GM06990 (cell line): ENCODE measurements around the gene NTPCR.

Experiments
- DNase-seq: peaks from one replicate; pipeline ENCODE4 v3.0.0-alpha.2; 2011; ENCODE audit not compliant: insufficient read length; ENCODE audit errors: extremely low read depth
- H3K27me3 ChIP-seq: replicated peaks from 2 replicates; pipeline ENCODE4 v1.6.0; 2011; ENCODE audit warnings: low read length; ENCODE audit not compliant: control insufficient read depth, insufficient read depth
- H3K36me3 ChIP-seq: 2 replicates; pipeline ENCODE4 v1.5.1; 2011; ENCODE audit warnings: low read length; ENCODE audit not compliant: control insufficient read depth, insufficient read depth
- H3K4me3 ChIP-seq: replicated peaks from 2 replicates; pipeline ENCODE4 v1.5.1; 2011; ENCODE audit warnings: low read depth, mild to moderate bottlenecking, control low read depth, low read length
- TF ChIP-seq, protein P1 (sequence below): IDR thresholded peaks from 2 replicates; pipeline ENCODE4 v1.5.1; 2011; ENCODE audit warnings: low read length, control low read depth, mild to moderate bottlenecking, inconsistent platforms; ENCODE audit not compliant: insufficient read depth, poor library complexity, severe bottlenecking

NTPCR gene

GRCh38 chr1:232904566-232904965 lies 45.8 kb upstream of the NTPCR start:
- TF ChIP-seq, protein P1, sequence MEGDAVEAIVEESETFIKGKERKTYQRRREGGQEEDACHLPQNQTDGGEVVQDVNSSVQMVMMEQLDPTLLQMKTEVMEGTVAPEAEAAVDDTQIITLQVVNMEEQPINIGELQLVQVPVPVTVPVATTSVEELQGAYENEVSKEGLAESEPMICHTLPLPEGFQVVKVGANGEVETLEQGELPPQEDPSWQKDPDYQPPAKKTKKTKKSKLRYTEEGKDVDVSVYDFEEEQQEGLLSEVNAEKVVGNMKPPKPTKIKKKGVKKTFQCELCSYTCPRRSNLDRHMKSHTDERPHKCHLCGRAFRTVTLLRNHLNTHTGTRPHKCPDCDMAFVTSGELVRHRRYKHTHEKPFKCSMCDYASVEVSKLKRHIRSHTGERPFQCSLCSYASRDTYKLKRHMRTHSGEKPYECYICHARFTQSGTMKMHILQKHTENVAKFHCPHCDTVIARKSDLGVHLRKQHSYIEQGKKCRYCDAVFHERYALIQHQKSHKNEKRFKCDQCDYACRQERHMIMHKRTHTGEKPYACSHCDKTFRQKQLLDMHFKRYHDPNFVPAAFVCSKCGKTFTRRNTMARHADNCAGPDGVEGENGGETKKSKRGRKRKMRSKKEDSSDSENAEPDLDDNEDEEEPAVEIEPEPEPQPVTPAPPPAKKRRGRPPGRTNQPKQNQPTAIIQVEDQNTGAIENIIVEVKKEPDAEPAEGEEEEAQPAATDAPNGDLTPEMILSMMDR = no peak
- Histone ChIP-seq H3K4me3 (no peak overlapping the region), H3K27me3 (no peaks in the 10 kb centered on the region), H3K36me3 (no peaks in the 10 kb centered on the region)
- DNase-seq = no peak

GRCh38 chr1:232905331-232906034 lies 44.9 kb upstream of the NTPCR start:
- Histone ChIP-seq H3K36me3 (no peaks in the 10 kb centered on the region), H3K4me3 (no peak overlapping the region), H3K27me3 (no peaks in the 10 kb centered on the region)
- DNase-seq = no peak
- TF ChIP-seq, protein P1 = no peak

DNA sequence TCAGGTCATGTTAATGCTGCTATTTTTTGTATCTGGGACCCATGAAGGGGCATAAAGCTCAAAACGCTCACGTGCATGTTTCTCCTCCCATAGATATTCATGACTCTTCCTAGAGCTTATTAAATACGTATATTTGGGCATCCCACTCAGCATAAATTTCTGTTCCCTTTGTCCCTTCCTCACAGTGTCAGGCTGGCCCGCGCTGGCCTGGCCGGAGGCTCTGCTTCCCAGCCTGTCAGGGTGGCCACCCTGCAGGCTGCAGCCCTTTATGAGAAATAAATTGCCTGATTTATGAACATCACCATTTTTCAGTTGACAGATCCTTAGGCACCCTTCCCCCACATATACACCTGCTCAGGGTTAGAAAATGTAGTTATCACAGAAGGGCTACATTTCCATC lies 44.0 kb upstream of the NTPCR start:
- no peaks in the 10 kb centered on the region for H3K36me3 ChIP-seq
- no peak overlapping the region for H3K4me3 ChIP-seq
- no peak for DNase-seq
- TF ChIP-seq, protein P1 = no peak
- no peaks in the 10 kb centered on the region for H3K27me3 ChIP-seq

DNA sequence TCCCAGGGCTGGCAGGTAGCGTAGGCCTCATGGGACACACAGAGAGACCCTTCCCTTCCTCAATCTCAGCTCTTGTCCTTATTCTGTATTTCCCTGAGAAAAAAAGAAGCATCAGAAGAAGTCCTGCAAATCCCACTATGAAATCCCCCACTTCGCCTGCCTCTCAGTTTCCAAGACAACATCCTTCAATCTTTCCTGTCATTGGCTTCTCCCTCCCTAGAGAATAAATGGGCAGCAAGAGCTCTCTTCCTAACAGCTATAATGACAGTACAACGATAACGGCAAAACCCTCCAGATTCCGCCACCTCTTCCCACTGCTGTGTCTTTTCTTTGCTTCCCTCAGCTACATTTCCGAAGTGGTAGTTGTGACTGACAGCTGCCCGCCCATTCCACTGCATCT lies 41.6 kb upstream of the NTPCR start:
- DNase-seq = no peak
- H3K4me3 ChIP-seq = no peak overlapping the region
- TF ChIP-seq, protein P1 = no peak

GRCh38 chr1:232909752-232910151 lies 40.7 kb upstream of the NTPCR start:
- TF ChIP-seq, protein P1 = no peak
- no peaks in the 10 kb centered on the region for H3K36me3 ChIP-seq
- no peaks in the 10 kb centered on the region for H3K27me3 ChIP-seq
- H3K4me3 ChIP-seq = no peak overlapping the region
- no peak for DNase-seq

More for the DNA sequence above, 41.6 kb upstream of the NTPCR start:
- Histone ChIP-seq H3K36me3 (no peaks in the 10 kb centered on the region), H3K27me3 (no peaks in the 10 kb centered on the region)
